NCI-H2029 (cell line): ENCODE data around the gene TRAPPC2.
"Not testable (repeated sequence)": the region's sequence is repeated elsewhere in the genome, so short reads cannot be mapped to it uniquely, and the experiment has no call there.

Experiments used
- DNase-seq: peaks from one replicate; lab custom pipeline; 2025; lab: John Stamatoyannopoulos, UW

The TRAPPC2 gene

DNA sequence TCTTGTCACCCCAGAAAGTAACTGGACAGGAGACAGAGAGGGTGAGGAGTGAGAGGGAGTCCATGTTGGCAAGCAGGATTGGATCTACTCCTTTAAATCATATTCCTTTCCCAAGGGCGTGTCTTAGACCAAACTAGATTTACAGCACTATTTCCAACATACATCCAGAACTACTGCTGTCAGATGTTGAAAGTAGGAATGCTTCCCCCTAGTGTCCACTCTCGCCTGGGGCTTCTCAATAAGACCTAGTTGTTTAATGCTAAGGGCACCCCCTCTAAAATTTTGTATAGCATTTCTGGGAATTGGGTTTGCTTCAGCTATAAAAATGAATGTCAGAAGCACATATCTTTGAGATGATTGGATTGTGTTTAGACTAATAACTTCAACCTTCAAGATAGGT lies 13.4 kb upstream of the TRAPPC2 start:
- peak; percentile 0 for DNase-seq

GRCh38 chrX:13742397-13743176 lies 8.2 kb upstream of the TRAPPC2 start:
- no peak for DNase-seq

DNA sequence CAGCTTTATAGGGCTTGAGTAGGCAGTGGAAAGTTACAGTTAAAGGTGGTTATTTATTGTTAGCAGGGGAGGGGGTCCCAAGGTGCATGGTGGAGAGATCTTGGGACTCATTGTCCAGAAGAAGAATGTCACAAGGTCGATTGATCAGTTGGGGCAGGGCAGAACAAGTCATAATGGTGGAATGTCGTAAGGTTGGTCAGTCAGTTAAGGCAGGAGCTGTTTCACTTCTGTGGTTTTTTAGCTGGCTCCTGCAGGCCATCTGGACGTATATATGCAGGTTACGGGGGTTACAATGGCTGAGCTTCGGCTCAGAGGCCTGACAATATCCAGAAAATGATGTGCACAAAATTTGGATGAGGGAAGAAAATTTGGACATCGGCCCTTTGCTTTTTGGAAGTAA lies 7.3 kb upstream of the TRAPPC2 start:
- DNase-seq = no peak

DNA sequence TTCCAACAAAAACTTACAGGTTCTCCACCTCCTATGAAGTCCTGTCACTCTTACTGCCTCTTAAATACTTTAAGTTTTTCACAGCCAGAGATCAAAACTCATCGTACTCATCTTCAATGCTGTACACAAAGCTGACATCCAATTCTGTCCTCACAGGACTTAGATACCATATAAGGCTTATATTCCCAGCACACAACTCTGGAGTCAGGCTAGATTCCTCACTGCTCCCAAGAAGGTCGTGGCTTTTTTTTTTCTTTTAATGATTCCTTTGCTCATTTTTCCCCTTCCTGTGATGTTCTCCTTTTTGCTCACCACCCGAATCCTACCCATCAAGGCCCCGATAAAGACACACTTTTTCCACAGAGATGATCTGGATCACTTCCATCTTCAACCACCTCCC lies 914 bp downstream of the TRAPPC2 start:
- no peak for DNase-seq

DNA sequence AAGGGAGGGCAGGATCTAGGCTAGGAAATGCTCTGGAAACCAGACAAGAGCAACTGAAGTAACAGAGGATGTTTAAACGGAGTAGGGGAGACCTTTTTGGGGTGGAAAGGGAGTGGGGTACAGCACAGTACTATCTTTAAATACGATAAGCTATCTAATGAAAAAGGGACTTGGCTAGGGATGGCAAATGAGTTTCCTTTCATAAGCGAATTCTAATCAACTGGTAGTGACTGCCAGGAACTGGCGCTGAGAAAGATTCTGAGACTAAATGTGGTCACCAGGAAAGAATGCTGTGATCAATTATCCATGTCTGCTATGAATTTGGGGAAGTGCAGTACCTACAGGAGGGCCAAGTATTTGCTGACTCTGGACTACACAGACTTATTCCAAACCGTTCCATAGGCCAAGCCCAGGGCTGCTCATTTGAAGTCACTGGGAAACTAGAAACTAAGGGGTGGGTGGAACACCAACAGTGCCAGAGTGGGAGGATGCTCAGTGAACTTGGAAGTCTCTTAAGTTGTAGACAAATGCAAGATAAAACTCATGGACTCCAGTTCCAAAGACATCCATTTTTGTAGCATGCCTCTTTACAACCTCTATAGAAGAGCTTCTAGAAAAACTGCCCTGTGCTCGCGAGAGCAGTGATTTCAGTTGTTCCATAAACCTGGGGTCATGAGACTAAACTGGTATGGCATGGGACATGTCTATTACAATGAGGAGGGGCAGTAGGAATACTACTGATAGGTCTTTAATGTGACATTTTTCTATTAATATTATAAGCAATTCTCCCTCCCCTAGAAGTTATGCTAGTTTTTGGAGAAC lies 2.0 kb downstream of the TRAPPC2 start:
- no peak for DNase-seq

DNA sequence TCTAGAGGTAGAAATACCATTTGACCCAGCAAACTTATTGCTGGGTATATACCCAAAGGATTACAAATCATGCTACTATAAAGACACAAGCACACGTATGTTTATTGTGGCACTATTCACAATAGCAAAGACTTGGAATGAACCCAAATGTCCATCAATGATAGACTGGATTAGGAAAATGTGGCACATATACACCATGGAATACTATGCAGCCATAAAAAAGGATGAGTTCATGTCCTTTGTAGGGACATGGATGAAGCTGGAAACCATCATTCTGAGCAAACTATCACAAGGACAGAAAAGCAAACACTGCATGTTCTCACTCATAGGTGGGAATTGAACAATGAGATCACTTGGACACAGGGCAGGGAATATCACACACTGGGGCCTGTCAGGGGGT lies 3.9 kb downstream of the TRAPPC2 start:
- not testable (repeated sequence) for DNase-seq

- DNase-seq = not testable (repeated sequence)
These were observed 7.8 kb downstream of the TRAPPC2 start for GRCh38 chrX:13726583-13726982.

DNA sequence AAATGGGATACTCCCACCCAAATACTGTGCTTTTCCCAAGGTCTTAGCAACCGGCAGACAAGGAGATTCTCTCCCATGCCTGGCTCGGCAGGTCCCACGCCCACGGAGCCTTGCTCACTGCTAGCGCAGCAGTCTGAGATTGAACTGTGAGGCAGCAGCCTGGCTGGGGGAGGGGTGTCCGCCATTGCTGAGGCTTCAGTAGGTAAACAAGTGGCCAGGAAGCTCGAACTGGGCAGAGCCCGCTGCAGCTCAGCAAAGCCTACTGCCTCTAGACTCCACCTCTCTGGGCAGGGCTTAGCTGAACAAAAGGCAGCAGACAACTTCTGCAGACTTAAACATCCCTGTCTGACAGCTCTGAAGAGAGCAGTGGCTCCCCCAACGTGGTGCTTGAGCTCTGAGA lies 9.5 kb downstream of the TRAPPC2 start:
- DNase-seq = peak; percentile 8

GRCh38 chrX:13721819-13722519 lies 12.5 kb downstream of the TRAPPC2 start:
- peak; percentile 1 for DNase-seq

- DNase-seq = no peak
These were observed 13.0 kb downstream of the TRAPPC2 start for GRCh38 chrX:13721371-13721770.

DNA sequence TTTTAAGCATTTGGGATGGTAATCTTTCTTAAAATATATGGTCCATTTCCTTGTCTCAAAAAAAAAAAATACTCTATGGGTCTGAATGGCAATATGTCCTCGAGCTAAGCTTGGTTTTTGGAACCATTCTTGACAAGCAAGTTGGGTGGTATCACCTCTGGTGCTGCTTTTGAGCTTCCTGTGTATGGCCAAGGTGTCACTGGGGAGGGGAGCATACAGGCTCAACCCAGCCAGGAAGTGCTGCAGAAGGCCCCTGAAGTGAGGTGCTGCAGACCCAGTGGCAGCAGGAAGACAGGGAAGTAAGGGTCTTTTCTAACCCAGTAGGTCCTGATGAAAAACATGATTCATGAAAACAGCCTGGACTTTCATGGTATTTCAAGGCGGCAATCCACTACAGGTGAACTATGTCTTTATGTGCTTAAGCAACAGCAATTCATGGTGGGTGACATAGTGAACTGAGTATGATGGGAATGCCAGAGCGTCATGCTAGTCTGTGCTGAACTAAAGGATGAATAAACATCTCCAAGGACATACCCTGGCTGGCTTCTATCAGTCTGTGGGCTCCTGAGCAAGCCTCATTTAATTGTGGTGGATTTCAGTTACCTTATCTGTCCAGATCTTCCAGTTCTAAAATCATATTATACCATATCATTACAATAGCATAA lies 15.1 kb downstream of the TRAPPC2 start:
- DNase-seq = no peak

DNA sequence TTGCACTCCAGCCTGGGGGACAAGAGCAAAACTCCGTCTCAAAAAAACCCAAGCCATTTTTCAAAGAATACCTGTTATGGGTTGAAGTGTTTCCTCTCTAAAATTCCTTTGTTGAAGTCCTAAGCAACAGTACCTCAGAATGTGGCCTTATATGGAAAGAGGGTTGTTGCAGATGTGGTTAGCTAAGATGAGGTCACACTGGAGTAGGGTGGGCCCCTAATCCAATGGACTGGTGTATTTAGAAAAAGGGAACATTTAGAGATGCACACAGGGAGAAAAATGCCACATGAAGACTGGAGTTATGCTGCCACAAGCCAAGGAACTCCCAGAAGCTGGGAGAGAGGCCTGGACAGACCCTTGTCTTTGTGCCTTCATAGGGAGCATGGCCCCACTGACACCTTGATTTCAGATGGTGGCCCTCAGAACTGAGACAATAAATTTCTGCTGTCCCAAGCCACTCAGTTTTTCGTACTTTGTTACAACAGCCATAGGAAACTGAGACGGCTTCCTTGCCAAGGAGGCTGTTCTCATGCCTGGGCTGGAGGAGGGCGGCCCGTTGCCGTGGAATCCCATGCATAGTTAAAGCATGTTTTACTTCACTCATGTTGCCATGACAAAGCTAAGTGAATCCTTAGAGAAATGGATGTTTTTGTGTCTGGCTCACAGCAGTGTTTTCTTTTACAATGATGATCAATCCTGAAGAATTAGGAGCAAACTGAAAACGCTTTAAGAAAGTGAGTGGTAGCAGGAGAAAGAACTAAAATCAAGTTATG lies 16.5 kb downstream of the TRAPPC2 start:
- no peak for DNase-seq

- DNase-seq = no peak
These were observed 17.5 kb downstream of the TRAPPC2 start for GRCh38 chrX:13716905-13717304.

GRCh38 chrX:13716455-13716854 lies 18.0 kb downstream of the TRAPPC2 start:
- no peak for DNase-seq

DNA sequence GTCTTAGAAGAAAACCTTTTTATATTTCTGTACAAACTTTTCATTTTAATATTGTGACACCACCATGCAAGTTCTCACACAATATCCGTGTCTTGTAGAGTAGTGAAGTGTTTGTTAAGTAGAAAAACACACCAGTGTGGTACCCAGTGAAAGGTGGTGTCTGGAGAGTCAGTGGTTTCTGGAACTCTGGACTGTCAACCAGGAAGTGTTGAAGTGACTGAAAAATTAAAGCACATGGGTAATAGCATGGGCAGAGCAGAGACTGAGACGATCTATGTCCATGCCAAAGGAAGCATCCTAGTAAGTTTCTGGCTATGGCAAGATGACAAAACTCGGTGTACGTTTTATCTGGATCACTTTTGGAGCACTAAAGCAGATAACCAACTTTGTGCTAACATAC lies 23.3 kb downstream of the TRAPPC2 start:
- DNase-seq = no peak

GRCh38 chrX:13703589-13703988 lies 30.8 kb downstream of the TRAPPC2 start:
- DNase-seq = no peak

- DNase-seq = no peak
These were observed 31.3 kb downstream of the TRAPPC2 start for GRCh38 chrX:13703135-13703534.

DNA sequence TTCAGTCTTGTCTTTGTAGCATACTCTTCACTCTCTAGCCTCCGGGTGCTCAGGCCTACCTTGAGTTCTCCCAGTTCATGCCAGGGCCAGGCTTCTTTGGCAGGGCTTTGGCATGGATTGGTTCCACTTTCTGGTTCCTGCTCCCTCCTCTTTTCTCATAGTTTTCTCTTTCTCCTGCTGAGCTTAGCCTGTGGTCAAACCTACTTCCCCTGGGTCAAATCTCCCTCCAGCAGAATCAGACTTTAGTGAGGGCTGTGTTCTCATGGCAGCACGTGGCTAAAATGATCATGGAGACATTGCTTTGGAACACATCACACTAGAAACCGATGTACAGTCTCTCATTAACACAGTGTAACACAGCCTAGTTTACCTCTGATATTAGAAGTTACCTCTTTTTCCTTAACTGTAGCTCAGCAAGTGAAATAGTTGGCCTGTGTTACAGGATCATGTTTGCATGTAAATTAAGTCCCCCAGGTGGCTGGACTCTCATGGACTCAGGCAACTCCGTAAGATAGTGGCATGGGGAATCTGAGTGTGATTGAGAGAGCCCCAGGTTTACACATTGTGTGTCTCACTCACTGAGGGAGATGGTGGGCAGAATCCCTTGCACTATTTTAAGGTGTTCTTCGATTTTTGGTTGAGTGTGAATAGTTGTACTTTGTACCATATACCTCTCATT lies 32.2 kb downstream of the TRAPPC2 start:
- no peak for DNase-seq

DNA sequence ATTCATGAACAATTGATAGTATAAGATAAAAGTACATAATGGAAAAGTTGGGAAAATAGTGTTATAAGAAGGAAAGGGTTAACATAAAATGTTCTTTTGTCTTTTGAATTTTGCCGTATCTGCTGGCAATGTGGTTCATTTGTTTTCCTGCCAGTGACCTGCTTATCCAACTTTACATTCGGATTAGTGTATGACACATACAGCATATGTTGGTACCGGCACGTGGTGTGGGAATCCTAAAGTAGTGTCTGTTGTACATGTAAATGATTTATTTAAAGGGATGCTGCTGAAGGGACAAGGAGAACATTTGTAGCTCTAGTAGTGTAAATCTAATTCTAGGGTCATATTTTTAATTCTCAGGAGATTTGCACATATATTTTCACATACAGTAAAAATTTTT lies 34.0 kb downstream of the TRAPPC2 start:
- DNase-seq = no peak

- DNase-seq = no peak
These were observed 35.1 kb downstream of the TRAPPC2 start for GRCh38 chrX:13699183-13699826.
